Nucleus accumbens (tissue), 56 donors: ENCODE measurements around the gene RALBP1.

Source experiments
- DNase-seq, 56 donors: peaks; one replicate each; lab custom pipeline; 2025; lab: John Stamatoyannopoulos, UW

Gene RALBP1

DNA sequence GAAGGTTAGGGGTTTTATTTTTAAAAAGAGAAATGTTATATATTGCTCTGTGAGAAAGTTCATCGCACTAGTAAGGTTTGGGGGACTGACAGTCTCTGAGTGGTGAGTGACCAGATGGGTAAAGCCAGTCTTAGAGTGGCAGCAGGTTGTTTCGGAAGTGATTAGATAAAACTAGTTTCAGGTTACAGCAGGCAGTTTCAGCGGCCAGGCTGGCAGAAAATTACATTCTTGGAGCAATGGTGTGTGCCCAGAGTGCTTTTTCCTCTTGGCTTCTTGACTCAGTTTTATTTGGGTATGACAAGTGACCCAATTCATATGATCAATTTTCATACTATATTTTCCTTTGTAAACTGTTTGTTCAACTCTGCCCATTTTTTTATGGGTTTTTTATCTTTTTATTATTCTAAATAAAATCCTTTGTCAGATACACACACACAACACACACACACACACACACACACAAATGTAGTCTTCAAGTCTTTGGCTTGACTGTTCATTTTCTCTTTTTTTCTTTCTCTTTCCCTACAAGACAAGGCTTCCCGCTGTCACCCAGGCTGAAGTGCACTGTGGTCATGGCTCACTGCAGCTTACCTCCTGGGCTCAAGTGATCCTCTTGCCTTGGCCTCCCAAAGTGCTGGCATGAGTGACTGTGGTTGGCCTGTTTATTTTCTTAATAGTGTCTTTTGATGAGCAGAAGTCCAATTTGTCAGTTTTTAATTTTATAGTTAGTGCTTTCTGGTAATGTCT, 30.9 kb downstream of the RALBP1 start:
- DNase-seq = no peak

GRCh38 chr18:9507565-9508088, 32.3 kb downstream of the RALBP1 start:
- no peak for DNase-seq

DNA sequence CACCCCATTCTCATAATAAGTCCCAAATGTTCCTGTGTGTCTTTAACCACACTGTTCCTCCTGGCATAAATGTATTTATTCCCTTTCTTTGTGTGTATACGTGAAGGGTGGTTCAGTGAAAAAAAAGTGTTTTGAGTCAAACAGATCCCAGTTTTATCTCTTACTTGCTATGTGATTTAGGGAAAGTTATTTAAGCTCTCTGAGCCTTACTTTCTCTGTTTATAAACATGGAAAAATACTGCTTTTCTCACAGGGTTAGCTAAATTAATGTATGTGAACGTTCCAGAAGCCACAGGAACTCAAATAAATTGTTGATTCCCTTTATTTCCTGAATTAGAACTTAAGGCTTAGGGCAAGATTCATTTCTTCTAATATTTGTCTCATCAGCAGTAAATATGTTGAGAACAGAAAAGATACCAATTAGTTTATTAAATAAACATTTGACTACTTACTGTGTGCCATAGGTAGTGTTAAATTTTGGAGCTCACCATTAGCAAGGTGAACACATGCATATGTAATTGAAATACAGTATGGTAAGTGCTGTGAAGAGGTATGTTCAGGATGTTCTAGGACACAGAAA, 33.2 kb downstream of the RALBP1 start:
- no peak for DNase-seq

GRCh38 chr18:9513971-9514512, 38.7 kb downstream of the RALBP1 start:
- DNase-seq = no peak

GRCh38 chr18:9516437-9517064, 41.2 kb downstream of the RALBP1 start:
- DNase-seq = peak in 1 of 56 donors; percentile 6

DNA sequence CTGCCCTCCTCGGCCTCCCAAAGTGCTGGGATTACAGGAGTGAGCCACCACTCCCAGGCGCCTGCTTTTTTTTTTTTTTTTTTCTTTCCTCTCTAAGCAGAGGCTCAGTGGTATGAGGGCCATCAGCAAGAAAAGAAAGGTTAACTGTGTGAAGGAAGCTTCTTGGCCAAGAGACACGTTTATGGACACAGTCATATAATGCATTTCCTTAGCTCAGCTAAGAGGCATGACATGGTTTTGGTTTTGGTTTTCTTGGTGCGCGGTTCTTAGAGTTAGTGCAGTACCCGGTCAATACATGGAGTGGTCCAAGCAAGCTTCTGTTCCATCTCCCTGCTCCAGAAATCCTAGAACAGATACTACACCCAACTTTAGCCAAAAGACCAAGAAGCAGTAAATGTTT, 42.6 kb downstream of the RALBP1 start:
- DNase-seq = no peak

DNA sequence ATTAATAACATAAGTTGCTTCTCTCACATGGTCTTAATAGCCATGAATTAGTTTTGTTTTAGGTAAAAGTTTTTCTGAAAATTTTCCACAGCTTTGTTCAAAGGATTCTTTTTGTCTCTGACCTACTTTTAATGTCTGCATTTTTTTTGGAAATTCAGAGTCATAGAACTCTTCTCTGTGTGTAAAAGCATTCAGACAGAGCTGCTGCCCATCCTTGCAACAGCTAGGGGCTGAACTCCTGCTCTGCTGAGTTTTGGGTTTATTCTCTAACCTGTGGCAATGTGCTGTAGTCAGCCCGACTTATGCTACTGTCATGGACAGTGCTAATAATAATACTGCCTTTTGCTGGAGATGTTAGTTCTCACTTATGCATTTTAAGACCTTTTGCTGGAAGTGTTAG, 44.1 kb downstream of the RALBP1 start:
- DNase-seq = no peak

DNA sequence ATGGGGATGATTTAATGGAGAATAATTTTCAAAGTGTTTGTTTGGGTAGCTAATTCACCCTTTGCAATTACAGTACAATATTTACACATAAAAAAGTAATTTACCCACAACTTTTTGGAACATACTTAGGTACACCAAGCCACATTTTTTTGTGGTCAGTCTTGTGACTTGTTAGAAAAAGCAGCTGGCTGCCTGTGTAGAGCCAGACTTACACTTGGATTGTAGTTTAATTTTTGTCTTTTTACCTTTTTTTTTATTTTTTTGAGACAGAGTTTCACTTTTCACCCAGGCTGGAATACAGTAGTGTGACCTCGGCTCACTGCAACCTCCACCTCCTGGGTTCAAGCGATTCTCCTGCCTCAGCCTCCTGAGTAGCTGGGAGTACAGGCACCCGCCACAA, 45.4 kb downstream of the RALBP1 start:
- no peak for DNase-seq

DNA sequence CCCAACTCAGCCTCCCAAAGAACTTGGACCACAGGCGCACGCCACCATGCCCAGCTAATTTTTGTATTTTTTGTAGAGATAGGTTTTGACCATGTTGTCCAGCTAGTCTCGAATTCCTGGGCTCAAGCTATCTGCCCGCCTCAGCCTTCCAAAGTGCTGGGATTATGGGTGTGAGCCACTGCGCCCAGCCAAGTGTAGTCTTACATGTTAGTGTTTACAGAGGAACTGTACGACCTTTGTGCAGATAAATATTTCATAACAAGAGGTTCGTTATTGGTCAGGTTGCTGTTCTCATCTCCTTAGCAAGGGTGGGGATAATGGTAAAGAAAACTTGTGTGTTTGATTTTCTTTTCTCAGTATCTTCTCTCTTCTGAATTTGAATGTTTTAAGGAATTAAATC, 46.5 kb downstream of the RALBP1 start:
- DNase-seq = no peak

DNA sequence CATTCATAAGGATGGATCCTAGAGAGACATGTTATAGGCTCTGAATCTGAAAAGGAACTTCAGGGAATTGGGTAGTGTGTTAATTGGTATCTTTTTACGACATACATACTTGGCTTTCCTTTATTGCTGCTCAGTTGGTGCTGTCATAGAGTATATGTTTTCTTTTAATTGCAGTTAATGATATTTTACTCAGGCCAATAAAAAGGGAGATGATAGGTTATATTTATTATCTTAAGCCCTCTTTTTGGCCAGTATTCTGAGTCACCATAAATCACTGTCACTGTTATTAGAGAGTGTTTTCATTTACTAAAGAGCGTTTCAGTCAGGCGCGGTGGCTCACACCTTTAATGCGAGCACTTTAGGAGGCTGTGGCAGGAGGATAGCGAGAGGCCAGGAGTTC, 47.6 kb downstream of the RALBP1 start:
- DNase-seq = no peak

DNA sequence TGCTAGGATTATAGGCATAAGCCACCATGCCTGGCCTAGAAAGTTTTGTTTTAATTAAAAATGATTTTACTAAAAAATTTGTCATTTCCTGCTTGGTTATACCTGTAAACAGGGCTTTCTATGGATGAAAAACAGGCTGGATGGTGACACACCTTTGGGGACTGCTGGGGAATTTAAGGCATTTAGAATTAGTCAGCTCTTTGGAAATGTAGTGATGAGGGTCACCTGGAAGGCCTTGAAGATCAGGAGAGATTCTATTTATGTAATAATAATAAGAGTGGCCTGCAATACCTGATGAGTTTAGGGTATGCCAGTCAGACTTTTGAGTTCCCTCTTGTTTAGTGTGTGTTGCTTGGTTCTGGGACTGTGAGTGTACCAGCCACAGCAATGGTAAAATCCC, 51.1 kb downstream of the RALBP1 start:
- no peak for DNase-seq

GRCh38 chr18:9530226-9531009, 55.1 kb downstream of the RALBP1 start:
- no peak for DNase-seq

DNA sequence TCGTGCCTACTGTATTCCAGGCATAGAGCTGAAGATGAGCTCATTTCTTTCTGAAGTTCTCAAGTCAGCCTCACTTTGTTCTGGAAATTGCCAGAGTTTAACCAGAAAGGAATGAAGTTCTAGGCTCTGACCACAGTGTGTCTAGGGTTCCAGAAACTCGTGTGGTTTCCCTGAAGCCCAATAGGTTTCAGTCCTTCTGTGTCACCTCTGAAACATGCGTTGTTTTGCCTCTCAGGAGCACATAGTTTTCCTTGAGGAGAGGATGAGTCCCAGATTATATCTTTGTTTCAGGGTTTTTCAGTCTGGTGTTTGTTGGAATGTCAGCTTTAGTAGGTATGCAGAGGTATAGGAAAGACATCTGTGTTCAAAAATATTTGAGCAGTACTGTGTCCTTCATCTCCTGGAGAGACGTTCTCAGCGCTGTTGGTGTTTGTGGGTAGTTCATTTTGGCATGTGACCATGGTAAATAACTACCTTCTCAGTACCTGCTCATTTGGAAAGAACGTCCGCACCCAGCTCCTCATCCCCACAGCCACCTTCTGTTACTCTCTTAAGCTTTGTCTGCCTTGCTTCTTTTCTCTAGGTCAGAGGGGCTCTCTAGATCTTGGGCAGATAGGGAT, 56.6 kb downstream of the RALBP1 start:
- no peak for DNase-seq

DNA sequence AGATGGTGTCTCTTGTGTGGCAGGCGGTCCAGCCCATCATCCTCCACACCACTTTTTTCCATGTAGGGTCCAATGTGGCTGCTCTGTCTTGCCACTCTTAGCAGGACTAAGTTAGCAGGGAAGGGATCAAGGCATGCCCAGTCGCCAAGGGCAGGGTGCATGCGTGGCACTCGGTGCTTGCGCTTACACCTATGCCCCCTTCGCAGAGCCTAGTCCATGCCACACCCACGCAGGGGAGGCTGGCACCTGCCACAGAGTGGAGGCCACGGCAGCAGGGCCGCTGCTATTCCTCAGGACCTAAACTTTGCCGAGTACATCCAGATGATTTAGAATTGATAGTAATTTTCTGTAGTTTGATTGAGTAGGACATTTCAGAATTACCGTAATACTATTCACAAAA, 59.5 kb downstream of the RALBP1 start:
- no peak for DNase-seq

DNA sequence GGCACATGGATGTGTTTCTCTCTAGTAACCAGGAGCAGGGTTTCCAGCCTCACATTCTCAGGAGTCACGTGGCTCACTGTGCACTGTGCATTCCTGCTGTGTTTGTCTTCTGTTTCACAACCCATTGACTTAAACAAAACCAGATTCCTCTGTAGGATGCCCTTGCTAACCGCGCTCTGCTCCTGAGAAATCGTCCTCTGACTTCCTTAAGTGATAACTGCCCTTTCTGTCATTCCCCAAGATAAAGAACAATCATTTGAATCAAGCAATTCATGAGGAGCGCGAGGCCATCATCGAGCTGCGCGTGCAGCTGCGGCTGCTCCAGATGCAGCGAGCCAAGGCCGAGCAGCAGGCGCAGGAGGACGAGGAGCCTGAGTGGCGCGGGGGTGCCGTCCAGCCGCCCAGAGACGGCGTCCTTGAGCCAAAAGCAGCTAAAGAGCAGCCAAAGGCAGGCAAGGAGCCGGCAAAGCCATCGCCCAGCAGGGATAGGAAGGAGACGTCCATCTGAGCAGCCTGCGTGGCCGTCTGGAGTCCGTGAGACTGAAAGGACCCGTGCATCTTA, 60.2 kb downstream of the RALBP1 start:
- DNase-seq = peak in 48 of 56 donors; percentile 9 to 81 (median 50)

- DNase-seq = no peak
Measured at GRCh38 chr18:9536354-9537152, 61.2 kb downstream of the RALBP1 start.

DNA sequence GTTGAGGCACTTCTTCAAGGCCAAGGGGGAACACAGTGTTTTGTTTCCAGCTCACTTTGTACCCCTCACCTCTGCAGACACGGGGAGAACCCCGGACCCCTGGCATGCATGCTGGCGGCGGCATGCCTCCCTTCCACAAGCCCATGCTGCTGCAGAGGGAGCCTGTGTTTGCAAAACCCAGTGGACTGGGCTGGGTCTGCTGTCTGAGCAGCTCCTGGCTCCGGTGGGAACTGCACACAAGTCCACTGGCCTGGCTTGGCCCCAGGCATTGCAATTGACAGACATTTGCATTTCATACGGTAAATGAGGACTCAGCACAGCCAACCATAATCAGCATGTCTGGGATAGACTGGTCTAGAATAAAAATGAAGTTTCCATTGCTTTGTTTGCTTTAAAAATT, 62.4 kb downstream of the RALBP1 start:
- DNase-seq = peak in 1 of 56 donors; percentile 6

DNA sequence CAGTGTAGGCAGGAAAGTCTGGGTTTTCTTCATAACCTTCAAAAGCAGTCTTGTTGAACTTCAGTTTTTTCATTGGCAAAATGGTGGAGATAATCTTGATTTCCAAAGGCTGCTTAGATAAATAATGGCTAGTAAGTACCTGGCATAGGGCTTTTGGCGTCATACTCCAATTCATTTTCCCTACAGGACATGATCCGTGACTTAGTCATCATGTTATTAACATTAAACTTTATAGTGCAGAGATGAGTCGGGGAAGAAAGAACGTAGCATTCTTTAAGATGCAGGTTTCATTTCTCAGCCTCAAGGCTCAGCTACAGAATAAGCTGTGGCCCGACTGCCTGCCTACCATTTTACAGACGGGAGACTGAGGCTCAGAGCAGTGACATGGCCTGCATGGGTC, 64.0 kb downstream of the RALBP1 start:
- no peak for DNase-seq

- no peak for DNase-seq
Measured at GRCh38 chr18:9539938-9540337, 64.6 kb downstream of the RALBP1 start.
